Measurements from ENCODE around the gene TAAR9.
"Not testable (repeated sequence)": the region's sequence is repeated elsewhere in the genome, so short reads cannot be mapped to it uniquely, and the experiment has no call there.

The TAAR9 gene

DNA sequence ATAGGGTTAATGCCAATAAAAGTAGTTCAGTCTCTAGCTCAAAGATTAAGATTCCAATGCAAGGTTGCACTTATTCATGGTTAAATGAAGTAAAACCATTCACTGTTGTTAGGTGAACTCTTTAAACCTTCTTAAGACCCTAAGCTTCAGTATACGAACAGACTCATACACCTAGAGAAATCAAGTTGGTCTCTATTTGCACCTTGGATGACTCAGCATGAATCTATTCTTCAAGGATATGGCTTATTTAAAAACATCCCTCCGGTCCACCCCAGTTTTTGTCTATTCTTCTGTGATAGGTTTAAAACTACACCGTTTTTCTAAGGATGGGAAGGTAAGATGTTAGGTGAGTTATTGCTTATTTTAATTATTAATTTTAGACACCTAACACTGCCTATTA is 932 bp upstream of the TAAR9 start:
- TF ChIP-seq, protein P1, sequence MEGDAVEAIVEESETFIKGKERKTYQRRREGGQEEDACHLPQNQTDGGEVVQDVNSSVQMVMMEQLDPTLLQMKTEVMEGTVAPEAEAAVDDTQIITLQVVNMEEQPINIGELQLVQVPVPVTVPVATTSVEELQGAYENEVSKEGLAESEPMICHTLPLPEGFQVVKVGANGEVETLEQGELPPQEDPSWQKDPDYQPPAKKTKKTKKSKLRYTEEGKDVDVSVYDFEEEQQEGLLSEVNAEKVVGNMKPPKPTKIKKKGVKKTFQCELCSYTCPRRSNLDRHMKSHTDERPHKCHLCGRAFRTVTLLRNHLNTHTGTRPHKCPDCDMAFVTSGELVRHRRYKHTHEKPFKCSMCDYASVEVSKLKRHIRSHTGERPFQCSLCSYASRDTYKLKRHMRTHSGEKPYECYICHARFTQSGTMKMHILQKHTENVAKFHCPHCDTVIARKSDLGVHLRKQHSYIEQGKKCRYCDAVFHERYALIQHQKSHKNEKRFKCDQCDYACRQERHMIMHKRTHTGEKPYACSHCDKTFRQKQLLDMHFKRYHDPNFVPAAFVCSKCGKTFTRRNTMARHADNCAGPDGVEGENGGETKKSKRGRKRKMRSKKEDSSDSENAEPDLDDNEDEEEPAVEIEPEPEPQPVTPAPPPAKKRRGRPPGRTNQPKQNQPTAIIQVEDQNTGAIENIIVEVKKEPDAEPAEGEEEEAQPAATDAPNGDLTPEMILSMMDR (IDR thresholded peaks at IDR 0.05; ENCODE audit: extremely low read depth, missing control alignments) = no peak
- no peak for DNase-seq (ENCODE audit: low spot score)

DNA sequence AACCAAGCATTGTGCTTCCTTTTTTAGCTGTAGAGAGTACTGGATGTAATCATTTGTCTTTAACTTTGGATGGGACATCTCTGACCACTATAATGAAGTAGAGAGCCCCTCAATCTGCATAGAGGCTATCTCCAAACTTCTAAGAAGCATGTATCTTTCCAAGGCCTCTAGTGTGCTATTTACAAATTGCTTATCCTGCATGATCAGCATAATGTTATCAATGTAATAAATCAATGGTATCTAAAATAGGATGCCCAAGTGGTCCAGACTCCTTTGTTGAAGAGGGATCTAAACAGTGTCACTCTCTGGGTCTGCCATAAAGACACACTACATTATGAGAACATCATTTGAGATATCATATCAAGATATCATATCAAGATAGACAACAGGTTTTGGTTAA is 6.7 kb downstream of the TAAR9 start:
- DNase-seq (ENCODE audit: low spot score) = no peak
- TF ChIP-seq, protein P1 (IDR thresholded peaks at IDR 0.05; ENCODE audit: extremely low read depth, missing control alignments) = no peak

DNA sequence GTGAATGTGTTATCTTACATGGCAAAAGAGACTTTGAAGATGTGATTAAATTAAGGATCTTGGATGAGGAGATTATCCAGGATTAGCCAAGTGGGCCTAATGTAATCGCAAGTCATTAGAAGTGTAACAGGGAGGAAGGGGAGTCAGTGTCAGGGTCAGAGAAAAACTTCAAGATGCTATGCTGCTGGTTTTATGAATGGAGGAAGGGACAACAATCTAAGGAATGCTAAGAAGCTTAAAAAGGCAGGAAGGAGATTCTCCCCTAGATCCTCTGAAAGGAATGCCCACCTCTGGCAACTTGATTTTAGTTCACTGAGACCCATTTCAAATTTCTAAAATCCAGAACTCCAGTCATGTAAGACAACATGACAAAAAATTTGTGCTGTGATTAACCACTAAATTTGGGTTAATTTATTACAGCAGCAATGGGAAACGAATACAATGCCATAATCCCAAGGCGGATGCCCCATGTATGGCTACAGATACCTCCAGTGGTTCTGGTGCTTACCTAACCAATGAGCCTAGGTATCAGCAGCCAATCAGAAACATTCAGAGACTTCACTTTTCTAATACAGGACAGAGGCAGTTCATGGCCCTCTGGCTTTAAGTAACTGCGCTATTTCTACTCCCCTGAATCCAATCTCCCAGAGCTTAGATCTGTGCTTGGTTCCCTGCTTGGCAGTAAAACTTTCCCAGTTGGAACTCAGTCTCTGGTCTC is 10.8 kb downstream of the TAAR9 start:
- TF ChIP-seq, protein P1 (IDR thresholded peaks at IDR 0.05; ENCODE audit: extremely low read depth, missing control alignments) = no peak
- no peak for DNase-seq (ENCODE audit: low spot score)

DNA sequence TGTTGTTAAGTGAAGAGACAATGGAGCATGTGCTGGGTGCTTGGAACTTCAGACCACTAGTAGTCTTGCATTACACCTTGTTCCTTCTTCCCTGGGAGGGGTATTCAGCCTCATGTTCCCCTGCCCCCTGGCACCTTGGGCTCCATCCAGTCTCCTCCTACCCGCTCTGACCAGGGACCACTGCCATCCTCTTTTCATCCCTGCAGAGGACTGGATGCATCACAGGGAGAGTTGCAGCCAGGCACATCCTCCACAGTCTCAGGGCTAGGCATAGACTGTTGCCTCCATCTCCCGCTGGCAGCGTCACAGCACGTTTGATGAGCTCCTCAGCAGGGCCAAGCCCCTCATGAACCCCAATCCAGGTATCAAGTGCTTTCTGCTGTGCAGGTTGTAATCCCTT is 13.1 kb downstream of the TAAR9 start:
- TF ChIP-seq, protein P1 (IDR thresholded peaks at IDR 0.05; ENCODE audit: extremely low read depth, missing control alignments) = no peak
- DNase-seq (ENCODE audit: low spot score) = no peak

DNA sequence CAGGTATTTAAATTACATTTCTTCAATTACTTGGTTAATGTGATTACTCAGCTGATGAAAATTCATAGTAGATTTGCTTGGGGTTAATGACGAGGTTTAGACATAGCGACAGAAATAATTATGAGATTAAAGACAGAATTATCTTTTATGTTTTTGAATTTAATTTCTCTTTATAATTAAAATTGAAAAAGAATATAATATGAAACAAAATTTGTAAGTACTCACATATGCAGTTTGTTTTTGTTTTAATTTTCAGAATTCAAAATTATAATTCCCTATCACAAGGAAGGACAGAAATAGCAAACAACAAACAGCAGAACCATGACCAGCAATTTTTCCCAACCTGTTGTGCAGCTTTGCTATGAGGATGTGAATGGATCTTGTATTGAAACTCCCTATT is 14.3 kb downstream of the TAAR9 start, which contains the start of gene TAAR8:
Gene TAAR8 (plus strand): TSS at position 301 of the 400 bp plus-strand sequence. CDS start 21 bp downstream, at position 322.
- TF ChIP-seq, protein P1 (IDR thresholded peaks at IDR 0.05; ENCODE audit: extremely low read depth, missing control alignments) = no peak
- no peak for DNase-seq (ENCODE audit: low spot score)

DNA sequence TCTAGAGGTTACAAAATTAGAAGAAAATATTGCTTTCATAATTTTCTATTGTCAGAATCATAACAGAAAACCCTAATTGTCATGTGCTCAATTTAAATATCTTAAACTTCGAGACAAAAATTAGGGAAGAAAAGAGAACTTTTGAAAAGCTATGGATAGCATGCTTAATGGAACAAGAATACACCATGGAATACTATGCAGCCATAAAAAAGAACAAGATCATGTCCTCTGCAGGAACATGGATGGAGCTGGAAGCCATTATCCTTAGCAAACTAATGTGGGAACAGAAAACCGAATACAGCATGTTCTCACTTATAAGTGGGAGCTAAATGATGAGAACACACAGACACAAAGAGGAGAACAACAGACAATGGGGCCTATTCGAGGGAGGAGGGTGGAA is 22.0 kb downstream of the TAAR9 start:
- not testable (repeated sequence) for DNase-seq (ENCODE audit: low spot score)

DNA sequence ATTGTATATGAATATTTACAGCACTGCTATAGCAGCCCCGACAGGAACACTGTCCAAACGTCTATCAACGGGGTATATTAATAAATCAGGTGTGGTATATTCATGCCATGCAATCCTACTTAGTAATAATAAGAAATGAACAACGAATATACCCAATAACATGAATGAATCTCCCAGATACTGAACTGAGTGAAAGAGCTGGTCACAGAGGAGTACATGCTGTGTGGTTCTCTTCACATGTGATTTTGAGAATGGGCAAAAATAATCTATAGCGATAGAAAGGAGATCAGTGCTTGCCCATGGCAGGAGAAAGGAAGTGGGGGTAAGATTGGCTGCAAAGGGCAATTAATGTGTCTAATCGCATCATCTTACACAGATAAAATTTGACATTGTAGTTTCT is 28.3 kb downstream of the TAAR9 start:
- TF ChIP-seq, protein P1 (IDR thresholded peaks at IDR 0.05; ENCODE audit: extremely low read depth, missing control alignments) = no peak
- DNase-seq (ENCODE audit: low spot score) = no peak

DNA sequence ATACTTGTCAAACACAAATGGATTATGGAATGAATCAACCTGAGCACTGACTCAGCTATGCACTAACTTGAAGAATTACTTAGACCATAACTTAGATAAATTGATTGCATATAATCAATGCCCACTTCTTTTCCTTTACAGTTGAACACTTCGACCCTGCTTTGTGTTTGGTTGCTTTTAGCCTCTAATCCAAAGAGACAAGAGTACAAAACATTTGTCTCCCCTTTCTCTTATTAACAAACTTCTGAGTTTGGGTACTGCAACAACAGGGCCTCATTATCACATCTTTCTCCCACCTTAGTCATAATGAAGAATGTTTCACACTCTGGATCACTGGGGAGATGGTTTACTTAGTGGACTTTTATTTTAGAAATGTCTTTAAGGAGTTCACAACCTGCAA is 29.5 kb downstream of the TAAR9 start:
- TF ChIP-seq, protein P1 (IDR thresholded peaks at IDR 0.05; ENCODE audit: extremely low read depth, missing control alignments) = no peak
- no peak for DNase-seq (ENCODE audit: low spot score)
